ENCODE data around the gene IGDCC3.
A peak's percentile ranks its signal among the peaks of the same experiment; 100 is the strongest.

The IGDCC3 gene

GRCh38 chr15:65307978-65308377 is 69.8 kb downstream of the IGDCC3 start:
- Histone ChIP-seq H3K27ac (ENCODE audit: low read length) (no peak overlapping the region), H3K36me3 (ENCODE audit: insufficient read depth, low read length) (no peaks in the 10 kb centered on the region), H4K20me1 (ENCODE audit: insufficient read depth, low read length) (no peaks in the 10 kb centered on the region), H3K9ac (ENCODE audit: low read depth, low read length) (no peak overlapping the region), H3K4me3 (ENCODE audit: low read depth in 1 of 2, low read length in 2 of 2) (no peak overlapping the region), H2AFZ (ENCODE audit: low read depth, low read length) (no peak overlapping the region), H3K9me3 (ENCODE audit: insufficient read depth, low read length, severe bottlenecking) (no peaks in the 10 kb centered on the region), H3K79me2 (ENCODE audit: insufficient read depth, low read length) (no peaks in the 10 kb centered on the region), H3K4me2 (ENCODE audit: insufficient read depth, low read length) (no peak overlapping the region), H3K27me3 (ENCODE audit: insufficient read depth, low read length, poor library complexity) (no peaks in the 10 kb centered on the region), H3K4me1 (ENCODE audit: insufficient read depth, low read length) (peaks cover 28% of the 10 kb centered on the region)
- no peak for TF ChIP-seq CTCF (IDR thresholded peaks at IDR 0.05; ENCODE audit: borderline replicate concordance, extremely low read depth, low read length, poor library complexity, severe bottlenecking)
- no peak for TF ChIP-seq EZH2 (IDR thresholded peaks at IDR 0.05; ENCODE audit: borderline replicate concordance, low read depth, low read length, severe bottlenecking)
- no peak for DNase-seq
- ATAC-seq (ENCODE audit: insufficient read depth, low read depth), result no peak

- Histone ChIP-seq H3K27me3 (ENCODE audit: insufficient read depth, low read length, poor library complexity) (no peaks in the 10 kb centered on the region), H3K36me3 (ENCODE audit: insufficient read depth, low read length) (no peaks in the 10 kb centered on the region), H3K9ac (ENCODE audit: low read depth, low read length) (no peak overlapping the region), H3K4me1 (ENCODE audit: insufficient read depth, low read length) (peaks cover 28% of the 10 kb centered on the region), H2AFZ (ENCODE audit: low read depth, low read length) (no peak overlapping the region), H3K27ac (ENCODE audit: low read length) (no peak overlapping the region), H3K79me2 (ENCODE audit: insufficient read depth, low read length) (no peaks in the 10 kb centered on the region), H3K4me2 (ENCODE audit: insufficient read depth, low read length) (no peak overlapping the region), H3K4me3 (ENCODE audit: low read depth in 1 of 2, low read length in 2 of 2) (no peak overlapping the region), H3K9me3 (ENCODE audit: insufficient read depth, low read length, severe bottlenecking) (no peaks in the 10 kb centered on the region), H4K20me1 (ENCODE audit: insufficient read depth, low read length) (no peaks in the 10 kb centered on the region)
- no peak for DNase-seq
- no peak for ATAC-seq (ENCODE audit: insufficient read depth, low read depth)
- no peak for TF ChIP-seq EZH2 (IDR thresholded peaks at IDR 0.05; ENCODE audit: borderline replicate concordance, low read depth, low read length, severe bottlenecking)
- TF ChIP-seq CTCF (IDR thresholded peaks at IDR 0.05; ENCODE audit: borderline replicate concordance, extremely low read depth, low read length, poor library complexity, severe bottlenecking), result no peak
These were observed 71.3 kb downstream of the IGDCC3 start for GRCh38 chr15:65306551-65306950.

- Histone ChIP-seq H2AFZ (ENCODE audit: low read depth, low read length) (no peak overlapping the region), H3K79me2 (ENCODE audit: insufficient read depth, low read length) (no peaks in the 10 kb centered on the region), H4K20me1 (ENCODE audit: insufficient read depth, low read length) (no peaks in the 10 kb centered on the region), H3K4me3 (ENCODE audit: low read depth in 1 of 2, low read length in 2 of 2) (no peak overlapping the region), H3K4me2 (ENCODE audit: insufficient read depth, low read length) (peak overlapping the region; percentile 5; the same call in 1 of the 2 replicates), H3K9me3 (ENCODE audit: insufficient read depth, low read length, severe bottlenecking) (no peaks in the 10 kb centered on the region), H3K9ac (ENCODE audit: low read depth, low read length) (no peak overlapping the region), H3K27me3 (ENCODE audit: insufficient read depth, low read length, poor library complexity) (no peaks in the 10 kb centered on the region), H3K36me3 (ENCODE audit: insufficient read depth, low read length) (no peaks in the 10 kb centered on the region), H3K4me1 (ENCODE audit: insufficient read depth, low read length) (peaks cover 28% of the 10 kb centered on the region), H3K27ac (ENCODE audit: low read length) (no peak overlapping the region)
- TF ChIP-seq EZH2 (IDR thresholded peaks at IDR 0.05; ENCODE audit: borderline replicate concordance, low read depth, low read length, severe bottlenecking) (no peak), CTCF (IDR thresholded peaks at IDR 0.05; ENCODE audit: borderline replicate concordance, extremely low read depth, low read length, poor library complexity, severe bottlenecking) (no peak)
- DNase-seq (no peak), ATAC-seq (ENCODE audit: insufficient read depth, low read depth) (no peak)
These were observed 72.0 kb downstream of the IGDCC3 start for GRCh38 chr15:65305776-65306175.
